Activated CD8-positive, alpha-beta memory T cell treated with anti-CD3 and anti-CD28 coated beads for 1 hour (primary cell): ENCODE results near the gene CACNA1H.

Experiments
- DNase-seq, 2 donors: peaks; one replicate each; pipeline ENCODE4 v3.0.0-alpha.2; 2020; ENCODE audit warnings: low read depth in 1 of 2; ENCODE audit errors: extremely low read depth in 1 of 2

CACNA1H gene

GRCh38 chr16:1171001-1171400 lies 18.1 kb downstream of the CACNA1H start:
- DNase-seq, result no peak

- no peak for DNase-seq
Measured at GRCh38 chr16:1171854-1172428, 19.0 kb downstream of the CACNA1H start.

- DNase-seq, result no peak
Measured at GRCh38 chr16:1172651-1173050, 19.7 kb downstream of the CACNA1H start.

- DNase-seq, result no peak
Measured at GRCh38 chr16:1173788-1174451, 21.0 kb downstream of the CACNA1H start.

- DNase-seq, result no peak
Measured at GRCh38 chr16:1174477-1175357, 21.8 kb downstream of the CACNA1H start.

- no peak for DNase-seq
Measured at GRCh38 chr16:1175566-1176279, 22.8 kb downstream of the CACNA1H start.

- DNase-seq, result no peak
Measured at GRCh38 chr16:1176280-1176897, 23.5 kb downstream of the CACNA1H start.

GRCh38 chr16:1177053-1177452 lies 24.1 kb downstream of the CACNA1H start:
- DNase-seq, result no peak

GRCh38 chr16:1177750-1178149 lies 24.8 kb downstream of the CACNA1H start:
- no peak for DNase-seq

- no peak for DNase-seq
Measured at GRCh38 chr16:1178295-1178910, 25.5 kb downstream of the CACNA1H start.

GRCh38 chr16:1180549-1181403 lies 27.9 kb downstream of the CACNA1H start:
- no peak for DNase-seq

GRCh38 chr16:1181404-1182315 lies 28.8 kb downstream of the CACNA1H start:
- DNase-seq, result no peak

GRCh38 chr16:1182316-1182671 lies 29.4 kb downstream of the CACNA1H start:
- no peak for DNase-seq

- DNase-seq, result no peak
Measured at GRCh38 chr16:1182950-1183907, 30.3 kb downstream of the CACNA1H start.

- DNase-seq, result no peak
Measured at GRCh38 chr16:1184156-1184868, 31.4 kb downstream of the CACNA1H start.

- DNase-seq, result no peak
Measured at GRCh38 chr16:1184980-1185379, 32.1 kb downstream of the CACNA1H start.
